ENCODE measurements around the gene SMC5.

The SMC5 gene

DNA sequence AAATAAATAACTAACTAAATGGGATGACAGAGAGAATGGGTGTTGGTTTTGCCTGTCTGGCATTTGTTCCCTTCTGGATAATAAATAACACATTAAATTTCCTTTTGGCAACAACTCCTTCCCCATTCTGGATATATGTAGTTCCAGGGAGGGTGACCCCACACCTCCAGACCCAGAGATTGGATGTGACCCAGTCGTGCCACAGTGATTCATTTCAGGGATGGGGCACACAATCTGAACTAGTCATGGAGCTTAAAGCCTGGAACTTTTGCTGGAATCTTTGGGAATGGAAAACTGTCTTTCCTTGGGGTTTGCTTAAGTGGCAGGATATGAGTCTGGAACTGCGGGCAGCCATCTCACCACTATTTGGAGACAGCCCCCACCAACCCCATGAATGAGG lies 144.4 kb downstream of the SMC5 start:
- H3K4me3 ChIP-seq (ENCODE audit: low read length): no peak overlapping the region
- peak; percentile 25 for DNase-seq (ENCODE audit: low read depth)
- TF ChIP-seq, protein P1, sequence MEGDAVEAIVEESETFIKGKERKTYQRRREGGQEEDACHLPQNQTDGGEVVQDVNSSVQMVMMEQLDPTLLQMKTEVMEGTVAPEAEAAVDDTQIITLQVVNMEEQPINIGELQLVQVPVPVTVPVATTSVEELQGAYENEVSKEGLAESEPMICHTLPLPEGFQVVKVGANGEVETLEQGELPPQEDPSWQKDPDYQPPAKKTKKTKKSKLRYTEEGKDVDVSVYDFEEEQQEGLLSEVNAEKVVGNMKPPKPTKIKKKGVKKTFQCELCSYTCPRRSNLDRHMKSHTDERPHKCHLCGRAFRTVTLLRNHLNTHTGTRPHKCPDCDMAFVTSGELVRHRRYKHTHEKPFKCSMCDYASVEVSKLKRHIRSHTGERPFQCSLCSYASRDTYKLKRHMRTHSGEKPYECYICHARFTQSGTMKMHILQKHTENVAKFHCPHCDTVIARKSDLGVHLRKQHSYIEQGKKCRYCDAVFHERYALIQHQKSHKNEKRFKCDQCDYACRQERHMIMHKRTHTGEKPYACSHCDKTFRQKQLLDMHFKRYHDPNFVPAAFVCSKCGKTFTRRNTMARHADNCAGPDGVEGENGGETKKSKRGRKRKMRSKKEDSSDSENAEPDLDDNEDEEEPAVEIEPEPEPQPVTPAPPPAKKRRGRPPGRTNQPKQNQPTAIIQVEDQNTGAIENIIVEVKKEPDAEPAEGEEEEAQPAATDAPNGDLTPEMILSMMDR (conservative IDR thresholded peaks at IDR 0.05; ENCODE audit: low read length): no peak

DNA sequence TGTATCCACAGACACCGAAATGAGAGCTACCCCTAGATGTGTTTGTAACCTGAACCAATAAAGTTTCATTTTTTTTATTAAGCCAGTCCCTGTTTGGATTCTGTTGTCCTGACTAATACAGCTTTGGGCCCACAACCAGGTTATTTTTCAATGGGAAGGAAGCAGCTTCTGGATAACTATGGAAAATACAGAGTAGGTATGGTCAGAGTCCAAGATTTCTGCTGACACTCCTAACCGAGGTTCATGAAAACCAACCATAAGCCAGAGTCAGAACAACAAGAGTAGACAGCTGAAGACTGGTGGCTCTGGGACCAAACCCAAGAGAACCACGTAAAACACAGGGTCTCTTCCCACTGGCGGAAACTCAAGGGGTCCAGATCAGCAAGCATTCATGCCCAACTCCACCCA lies 144.8 kb downstream of the SMC5 start:
- peak; percentile 38 for DNase-seq (ENCODE audit: low read depth)
- H3K4me3 ChIP-seq (ENCODE audit: low read length): no peak overlapping the region
- TF ChIP-seq, protein P1 (conservative IDR thresholded peaks at IDR 0.05; ENCODE audit: low read length): no peak

DNA sequence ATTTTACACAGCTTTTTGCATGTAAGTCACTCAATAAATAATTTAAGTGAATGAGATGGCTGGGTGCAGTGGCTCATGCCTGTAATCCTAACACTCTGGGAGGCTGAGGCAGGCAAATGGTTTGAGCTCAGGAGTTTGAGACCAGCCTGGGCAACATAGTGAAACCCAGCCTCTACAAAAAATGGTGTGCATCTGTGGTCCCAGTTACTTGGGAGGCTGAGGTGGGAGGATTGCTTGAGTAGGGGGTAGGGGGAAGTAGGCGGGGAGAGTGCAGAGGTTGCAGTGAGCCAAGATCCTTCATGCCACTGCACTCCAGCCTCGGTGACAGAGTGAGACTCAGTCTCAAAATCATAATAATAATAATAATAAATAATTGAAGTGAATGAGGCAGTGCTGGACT lies 145.5 kb downstream of the SMC5 start:
- H3K4me3 ChIP-seq (ENCODE audit: low read length): no peak overlapping the region
- TF ChIP-seq, protein P1 (conservative IDR thresholded peaks at IDR 0.05; ENCODE audit: low read length): no peak
- DNase-seq (ENCODE audit: low read depth): no peak
